Activated T-helper 1 cell treated with anti-CD3 and anti-CD28 coated beads, Interleukin-2, amount 50 U/mL, for 16 hours (primary cell): Measurements from ENCODE around the gene CFAP299.

Experiments
- DNase-seq, 2 donors: peaks; one replicate each; pipeline ENCODE4 v3.0.0-alpha.2; 2020; ENCODE audit warnings: low read depth in 1 of 2, low spot score in 1 of 2

Gene CFAP299

DNA sequence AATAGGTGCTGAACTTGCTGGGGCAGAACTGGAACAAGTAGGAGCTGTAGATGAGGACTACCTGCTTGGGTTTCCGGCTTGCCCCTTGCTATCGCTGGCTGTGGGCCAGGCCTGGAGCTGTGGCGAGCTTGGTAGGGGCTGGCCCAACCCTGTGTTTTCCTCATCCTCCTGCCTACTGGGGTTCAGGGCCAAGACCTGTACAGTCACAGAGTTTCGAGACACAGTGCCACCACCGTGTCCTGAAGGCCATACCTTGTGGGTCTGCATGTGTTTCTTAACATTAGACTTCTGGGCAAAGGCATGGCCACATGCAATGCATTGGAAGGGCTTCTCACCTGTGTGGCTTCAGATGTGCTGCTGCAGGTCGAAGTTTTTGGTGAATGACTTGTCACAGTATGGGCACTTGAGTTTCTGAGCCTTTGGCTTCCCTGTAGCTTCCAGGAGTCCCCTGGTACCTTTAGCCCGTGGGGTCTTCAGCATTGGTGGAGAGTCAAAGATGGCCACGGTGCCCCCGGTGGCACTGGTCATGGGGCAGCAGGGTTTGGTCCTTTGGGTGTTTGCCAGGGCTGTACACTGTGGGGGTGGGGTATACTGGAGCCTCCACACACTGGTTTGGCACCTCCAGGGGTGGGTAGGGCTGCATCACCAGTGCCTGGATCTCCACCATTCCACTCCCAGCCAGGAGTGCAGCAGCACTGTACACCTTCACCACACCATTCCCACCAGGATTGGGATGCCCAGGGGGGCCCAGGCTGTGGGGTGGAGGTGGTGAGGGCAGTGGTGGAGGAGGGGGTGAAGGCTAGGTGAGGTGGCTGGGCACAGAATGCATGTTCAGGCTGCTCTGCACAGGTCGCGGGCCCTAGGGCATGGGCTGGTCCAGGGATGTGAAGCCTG lies 52.1 kb downstream of the CFAP299 start:
- no peak for DNase-seq

DNA sequence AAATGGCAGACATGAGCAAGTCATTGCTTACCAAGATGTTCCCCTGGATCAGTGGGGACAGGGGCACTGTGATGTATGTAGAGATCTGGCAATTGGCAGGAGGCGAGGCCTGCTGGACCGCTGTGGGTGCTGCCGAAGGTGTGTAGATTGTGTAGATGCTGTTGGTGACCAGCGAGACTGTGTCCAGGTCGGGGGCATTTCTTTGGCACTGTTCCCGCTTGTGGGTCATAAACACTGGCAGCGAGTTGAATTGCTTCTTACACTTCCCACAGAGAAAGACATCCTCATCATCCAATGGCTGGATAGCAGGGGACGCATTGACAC lies 52.7 kb downstream of the CFAP299 start:
- no peak for DNase-seq

DNA sequence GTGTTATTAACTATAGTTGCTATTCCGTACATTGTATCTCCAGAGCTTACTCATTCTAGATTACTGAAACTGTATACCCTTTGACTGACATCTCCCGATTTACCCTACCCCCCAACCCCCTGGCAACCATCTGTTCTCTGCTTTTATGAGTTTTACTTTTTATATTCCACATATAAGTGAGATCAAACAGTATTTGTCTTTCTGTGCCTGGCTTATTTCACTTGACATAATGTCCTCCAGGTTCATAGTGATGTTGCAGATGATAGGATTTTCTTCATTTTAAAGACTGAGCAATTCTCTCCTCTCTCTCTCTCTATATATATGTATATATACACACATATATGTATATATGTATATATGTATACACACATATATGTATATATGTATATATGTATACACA lies 54.6 kb downstream of the CFAP299 start:
- no peak for DNase-seq

DNA sequence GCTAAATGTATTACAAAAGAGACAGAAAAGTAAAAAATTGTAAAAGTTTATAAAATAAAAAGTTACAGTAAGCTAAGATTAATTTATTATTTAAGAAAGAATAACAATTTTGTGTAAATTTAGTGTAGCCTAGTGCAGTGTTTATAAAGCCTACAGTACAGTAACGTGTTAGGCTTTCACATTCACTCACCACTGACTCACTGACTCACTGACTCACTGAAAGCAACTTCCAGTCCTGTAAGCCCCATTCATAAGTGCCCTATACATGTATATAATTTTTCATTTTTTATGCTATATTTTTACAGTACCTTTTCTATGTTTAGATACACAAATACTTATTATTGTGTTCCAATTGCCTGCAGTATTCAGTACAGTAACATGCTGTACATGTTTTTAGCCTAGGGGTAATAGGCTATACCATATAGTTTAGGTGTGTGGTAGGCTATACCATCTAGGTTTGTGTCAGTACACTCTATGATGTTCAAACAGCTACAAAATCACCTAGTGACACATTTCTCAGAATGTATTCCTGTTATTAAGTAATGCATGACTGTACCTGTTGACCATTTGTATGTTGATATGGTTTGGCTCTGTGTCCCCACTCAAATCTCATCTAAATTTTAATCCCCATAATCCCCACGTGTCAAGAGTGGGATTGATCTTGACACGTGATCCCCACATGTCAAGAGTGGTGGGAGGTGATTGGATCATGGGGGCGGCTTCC lies 57.9 kb downstream of the CFAP299 start:
- DNase-seq: no peak

DNA sequence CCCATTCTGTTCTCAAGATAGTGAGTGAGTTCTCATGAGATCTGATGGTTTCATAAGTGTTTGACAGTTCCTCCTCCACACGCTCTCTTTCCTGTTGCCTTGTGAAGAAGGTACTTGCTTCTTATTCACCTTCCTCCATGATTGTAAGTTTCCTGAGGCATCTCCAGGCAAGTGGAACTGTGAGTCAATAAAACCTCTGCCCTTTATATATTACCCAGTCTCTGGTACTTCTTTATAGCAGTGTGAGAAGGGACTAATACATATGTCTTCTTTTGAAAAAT lies 58.4 kb downstream of the CFAP299 start:
- DNase-seq: no peak

DNA sequence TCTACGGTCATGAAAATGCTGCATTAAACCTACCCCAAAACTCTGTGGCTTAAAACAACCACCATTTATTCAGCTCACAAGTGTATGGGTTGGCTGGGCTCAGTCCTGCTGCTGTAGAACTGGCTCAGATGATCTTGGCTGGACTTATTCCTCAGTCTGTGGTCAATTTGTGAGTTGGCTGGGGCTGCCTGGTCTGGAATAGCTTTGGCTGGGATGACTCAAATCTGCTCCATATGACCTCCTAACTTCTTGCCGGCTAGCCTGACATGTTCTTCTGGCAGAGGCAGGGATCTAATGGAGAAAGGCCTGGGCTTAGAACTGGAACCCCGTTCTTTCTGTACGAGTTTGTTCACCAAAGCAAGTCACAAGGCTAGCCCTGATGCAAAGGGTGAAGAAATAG lies 71.7 kb downstream of the CFAP299 start:
- no peak for DNase-seq

DNA sequence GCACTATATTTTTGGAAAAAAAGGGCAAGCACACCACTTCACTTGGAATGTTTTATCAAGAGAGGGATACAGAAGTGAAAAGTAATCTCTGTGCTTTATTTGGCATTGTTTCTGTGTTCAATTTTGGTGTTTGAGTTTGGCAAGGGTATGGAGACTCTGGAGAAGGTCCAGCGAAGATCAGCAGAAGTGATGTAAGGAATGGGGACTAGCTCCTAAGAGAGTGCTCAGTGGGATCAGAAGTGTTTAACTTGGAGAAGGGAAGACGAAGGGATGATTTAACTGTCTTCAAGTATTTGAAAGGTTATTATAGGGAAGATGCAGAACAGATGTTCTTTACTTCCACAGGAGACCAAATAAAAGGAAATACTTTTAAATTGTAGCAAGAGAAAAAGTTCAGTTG lies 74.3 kb downstream of the CFAP299 start:
- DNase-seq: no peak

DNA sequence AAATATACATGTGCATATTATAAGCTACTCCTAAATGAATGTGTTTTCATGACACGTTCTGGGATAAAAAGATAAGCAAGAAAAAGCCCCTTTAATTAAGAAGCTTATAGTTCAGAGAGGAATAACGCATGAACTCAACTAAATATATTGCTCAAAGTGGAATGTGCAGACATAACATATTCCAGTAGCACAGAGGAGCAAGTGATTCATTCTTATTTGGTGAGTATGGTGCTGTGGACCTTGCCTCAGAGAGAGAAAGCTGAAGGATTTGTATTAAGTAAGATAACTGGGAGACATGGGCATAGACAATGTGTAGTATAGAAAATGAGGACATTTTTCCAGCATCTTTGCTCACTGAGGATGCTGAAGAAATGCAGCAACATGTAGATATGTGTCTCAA lies 76.8 kb downstream of the CFAP299 start:
- no peak for DNase-seq

DNA sequence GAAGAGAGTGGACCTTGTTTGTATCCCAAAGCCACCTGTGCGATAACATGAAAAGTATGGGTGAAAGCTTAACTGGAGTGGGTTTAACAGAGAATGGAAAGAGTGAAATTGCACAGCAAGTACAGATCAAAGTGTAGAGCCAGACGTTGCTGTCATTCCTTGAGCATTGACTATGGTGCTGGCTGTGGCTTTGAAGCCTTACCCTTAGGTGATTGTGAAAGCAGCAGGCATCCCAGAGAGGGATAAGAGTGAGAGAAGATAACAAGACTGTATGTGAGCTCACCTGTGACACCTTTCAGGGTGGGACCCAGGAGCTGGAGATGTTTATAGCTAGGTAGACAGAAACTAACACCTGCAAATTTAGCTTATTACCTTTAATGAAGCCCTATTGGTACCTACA lies 77.6 kb downstream of the CFAP299 start:
- DNase-seq: no peak

DNA sequence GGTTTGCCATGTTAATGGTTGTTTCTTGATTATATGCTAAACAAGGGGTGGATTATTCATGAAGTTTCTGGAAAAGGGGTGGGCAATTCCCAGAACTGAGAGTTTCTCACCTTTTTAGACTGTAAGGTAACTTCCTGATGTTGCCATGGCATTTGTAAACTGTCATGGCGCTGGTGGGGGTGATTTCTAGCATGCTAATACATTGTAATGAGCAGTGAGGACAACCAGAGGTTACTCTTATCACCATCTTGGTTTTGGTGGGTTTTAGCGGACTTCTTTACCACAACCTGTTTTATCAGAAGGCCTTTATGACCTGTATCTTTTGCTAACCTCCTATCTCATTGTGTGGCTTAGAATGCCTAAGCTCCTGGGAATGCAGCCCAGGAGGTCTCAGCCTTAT lies 81.5 kb downstream of the CFAP299 start:
- no peak for DNase-seq

DNA sequence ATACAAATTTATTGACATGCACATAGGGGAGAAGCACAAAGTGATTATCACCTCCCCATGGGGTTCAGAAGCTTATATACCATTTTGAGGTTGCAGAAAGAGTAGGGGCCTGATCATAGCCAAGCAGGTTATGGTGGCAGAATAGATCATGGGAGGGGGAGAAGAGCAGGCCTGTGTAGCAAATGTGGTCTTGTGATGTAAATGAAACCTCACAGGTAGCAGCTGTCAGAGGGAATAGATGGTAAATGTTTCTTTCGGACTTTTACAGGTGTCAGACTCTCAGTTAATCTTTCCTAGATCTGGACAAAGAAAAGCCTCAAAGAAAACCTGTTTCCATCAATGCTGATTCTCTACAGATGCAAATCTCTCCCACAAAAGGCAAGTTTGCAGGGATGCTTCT lies 84.4 kb downstream of the CFAP299 start:
- no peak for DNase-seq

DNA sequence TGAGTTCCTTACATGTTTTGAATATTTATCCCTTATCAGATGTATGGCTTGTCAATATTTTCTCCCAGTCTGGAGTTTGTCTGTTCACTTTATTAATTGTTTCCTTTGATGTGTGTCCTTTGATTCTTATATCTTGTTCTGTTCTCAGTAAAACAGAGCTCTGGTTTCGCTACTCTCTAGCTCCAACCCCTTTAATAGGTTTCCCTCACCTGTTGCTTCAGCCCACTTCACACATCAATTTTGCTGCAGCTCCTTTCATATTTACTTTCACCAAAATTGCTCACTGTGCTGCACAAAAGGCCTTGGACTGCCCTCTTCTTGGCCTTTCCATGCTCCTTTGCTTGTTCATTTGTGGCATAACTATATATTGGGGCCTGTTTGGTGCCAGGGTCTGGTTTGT lies 85.1 kb downstream of the CFAP299 start:
- no peak for DNase-seq

DNA sequence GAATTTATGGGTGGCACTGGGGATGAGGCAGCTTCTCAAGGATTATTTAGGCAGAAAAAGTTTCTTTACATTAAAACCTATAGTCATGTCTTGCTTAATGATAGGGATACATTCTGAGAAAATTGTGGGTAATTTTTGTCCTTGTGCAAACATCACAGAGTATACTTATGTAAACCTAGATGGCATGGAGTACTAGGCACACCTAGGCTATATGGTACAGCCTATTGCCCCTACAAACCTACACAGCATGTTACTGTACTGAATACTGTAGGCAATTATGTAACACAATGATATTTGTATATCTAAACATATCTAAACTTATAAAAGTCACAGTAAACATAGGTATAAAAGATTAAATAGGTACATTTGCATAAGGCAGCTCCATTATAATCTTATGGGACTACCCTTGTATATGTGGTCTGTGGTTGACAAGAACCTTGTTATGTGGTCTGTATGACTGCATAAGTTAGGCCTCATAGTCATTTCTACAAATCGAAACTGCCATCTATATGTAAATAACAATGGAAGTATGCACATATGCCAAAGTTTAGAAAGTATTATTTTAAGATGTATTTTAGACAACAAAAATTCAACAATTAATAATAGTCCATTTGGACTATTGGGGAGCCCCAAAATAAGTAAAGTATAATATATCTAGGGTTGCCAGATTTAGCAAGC lies 87.3 kb downstream of the CFAP299 start:
- no peak for DNase-seq

DNA sequence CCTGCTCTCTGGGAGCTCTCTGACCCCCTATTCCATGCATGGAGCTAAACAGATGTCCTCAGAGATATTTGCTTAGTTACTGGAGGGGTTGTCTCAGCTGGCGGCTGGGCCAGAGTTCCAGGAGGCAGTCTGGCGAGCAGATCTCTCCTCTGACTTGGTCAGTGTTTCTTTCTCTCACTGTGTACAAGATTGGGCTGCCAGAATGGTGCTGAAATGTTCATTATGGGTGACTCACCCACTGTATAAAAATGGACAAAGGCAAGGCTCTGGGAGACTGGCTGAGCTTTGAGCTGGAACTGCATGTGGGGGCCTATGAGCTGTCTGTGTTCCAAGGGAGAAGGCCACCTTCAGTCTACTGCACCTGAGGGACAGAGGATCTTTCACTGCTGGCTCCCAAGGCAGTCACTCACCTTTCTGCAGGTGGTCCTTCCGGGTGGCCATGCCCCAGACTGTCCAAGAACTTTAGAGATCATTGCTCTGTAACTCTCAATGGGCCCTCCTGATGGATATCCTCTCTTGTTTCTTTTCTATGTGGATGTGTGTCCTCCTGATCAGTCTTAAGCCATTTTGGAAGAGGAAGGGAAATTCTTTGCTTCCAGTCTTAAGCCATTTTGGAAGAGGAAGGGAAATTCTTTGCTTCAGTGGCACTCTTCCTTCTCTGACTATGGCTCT lies 88.2 kb downstream of the CFAP299 start:
- DNase-seq: no peak

DNA sequence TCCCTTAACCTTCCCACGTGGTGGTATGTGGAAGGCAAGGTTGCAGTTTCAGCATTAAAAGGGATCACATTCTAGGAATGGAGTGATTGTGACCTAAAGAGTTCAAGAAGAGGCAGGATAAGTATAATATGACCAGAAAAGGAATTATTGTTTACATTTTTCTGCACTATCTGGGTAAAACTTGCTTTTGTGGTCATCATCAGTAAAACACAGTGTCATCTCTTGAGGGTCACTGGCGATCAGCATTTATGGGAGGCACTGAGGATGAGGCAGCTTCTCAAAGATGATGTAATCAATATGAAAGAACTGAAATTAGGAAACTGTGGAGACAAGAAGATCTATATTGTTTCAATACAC lies 88.7 kb downstream of the CFAP299 start:
- DNase-seq: no peak

DNA sequence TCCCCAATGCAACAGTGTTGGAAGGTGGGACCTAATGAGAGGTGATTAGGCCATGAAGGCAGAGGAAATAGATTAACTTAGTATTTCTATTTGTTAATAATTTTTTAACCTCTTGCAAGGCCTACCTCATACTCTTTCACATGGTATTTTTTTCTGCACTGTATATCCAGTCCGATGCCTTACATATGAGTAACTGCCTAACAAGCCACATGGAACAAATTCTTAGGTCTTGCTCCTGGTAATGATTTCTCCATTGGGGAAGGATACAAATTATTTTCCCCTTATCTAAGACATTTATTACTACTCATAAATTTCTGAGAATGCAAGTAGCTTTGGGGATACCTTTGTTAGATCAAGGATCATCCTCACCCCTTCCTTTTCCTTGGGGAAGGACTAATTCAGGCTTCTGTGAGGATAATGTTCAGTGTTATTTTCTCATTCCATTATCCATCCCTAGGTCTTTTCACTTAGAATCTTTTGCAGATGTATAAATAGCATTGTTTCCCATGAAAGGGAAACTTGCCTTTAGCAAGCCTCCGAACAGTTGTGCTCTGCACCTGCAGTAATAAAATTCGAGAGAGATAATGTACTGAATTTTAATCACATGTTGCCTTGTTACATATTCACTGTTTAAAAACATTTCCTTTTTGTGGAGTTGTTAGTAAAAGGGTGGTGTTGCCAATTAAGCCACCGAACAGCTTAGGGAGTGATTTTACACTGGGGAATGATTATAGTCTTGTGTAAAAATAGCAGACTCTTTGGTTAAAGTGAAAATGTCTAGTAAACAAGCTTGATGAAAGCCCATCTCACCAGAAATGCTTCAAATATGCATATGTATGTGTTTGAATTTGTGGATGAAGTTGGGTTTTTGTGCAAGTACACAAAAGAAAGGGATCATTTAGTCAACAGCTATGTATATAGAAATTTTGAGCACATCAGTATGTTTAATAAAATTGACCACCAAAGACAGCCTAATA lies 89.9 kb downstream of the CFAP299 start:
- DNase-seq: no peak

DNA sequence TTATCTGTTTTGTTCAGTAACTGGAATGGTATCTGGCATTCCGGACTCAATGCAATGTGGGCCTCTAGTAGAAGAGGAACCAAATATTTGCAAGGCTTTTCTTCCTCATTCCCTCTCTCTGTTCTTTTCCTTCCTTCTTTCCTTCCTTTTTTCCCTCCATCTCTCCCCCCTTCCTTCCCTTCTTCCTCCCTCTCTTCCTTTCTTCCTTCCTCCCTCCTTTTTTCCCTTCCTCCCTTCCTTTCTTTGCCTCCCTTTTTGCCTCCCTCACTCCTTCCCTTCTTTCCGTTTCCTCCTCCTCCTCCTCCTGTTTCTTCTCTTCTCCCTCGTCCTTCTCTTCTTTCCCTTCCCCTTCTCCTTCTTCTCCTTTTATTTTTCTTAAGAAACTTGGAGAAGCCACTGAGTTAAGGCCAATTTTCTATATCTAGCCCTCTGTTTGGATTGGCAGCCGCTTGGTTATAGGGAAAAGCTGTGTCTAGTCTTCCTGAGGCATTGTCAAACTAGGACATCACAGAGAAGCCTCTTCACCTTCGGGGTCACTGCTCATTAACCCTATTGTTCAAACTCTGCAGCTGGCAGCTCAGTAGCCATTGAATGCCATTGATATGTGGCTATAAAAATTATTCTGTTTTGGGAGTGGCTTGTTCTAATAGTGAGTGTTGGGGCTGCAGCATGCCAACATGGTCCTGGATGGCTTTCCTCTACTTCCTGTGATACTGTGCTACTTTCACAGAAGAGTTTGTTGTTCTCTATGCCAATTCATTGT lies 95.9 kb downstream of the CFAP299 start:
- no peak for DNase-seq

DNA sequence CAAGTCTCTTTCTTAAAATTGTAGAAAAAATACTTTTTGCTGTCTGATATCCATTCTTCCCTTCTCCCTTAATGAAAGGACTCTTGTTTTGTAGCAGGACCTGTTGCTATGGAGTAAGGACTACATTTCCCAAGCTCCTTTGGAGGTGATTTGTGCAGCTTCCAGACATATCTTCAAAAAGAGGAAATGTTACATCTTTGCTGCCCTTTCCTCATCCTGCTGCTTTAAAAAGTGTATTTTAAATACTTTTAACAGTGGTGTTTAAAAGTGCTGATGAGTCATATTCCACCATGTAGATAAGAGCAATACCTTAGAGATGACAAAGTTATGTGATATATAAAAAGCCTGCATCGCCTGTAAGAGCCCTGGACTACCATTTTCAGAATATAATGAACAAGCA lies 98.7 kb downstream of the CFAP299 start:
- no peak for DNase-seq

DNA sequence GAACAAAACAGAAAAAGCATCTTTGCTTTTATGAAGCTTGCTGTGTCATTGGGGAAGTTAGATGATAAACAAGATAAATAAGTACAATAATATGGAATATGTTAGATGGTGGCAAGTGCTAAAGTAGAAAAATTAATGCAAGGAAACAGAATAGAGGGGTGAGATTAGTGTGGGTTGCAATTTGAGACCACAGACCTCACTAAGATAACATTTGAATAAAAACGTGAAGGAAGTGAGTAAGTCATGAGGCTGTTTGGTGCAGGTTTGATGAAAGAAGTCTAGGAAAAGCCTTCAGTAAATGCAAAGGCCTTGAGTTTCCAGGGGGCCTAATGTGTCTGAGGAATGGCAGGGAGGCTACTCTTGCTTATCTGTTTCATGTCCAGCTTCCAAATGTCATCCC lies 102.5 kb downstream of the CFAP299 start:
- DNase-seq: no peak
